ENCODE measurements around the gene BAD. TPM values are rescaled to one million over a fixed set of nuclear protein-coding genes. Genes with fewer than 3 reads are reported as not detected.

The BAD gene
- 21.7 and 26.6 TPM in 2 replicates for total RNA-seq

- no peaks in the 10 kb centered on the region for H3K9me3 Mint-ChIP-seq
- intact Hi-C loops (cut with micrococcal nuclease) = loop anchor here (1.0 to 2.0 kb wide), 3 partner anchors 33 to 58 kb away; partner anchors contain the start of genes CCDC88B, NUDT22, PLCB3 and TRPT1
- peak; percentile 80 for DNase-seq
- H3K27me3 Mint-ChIP-seq = no peaks in the 10 kb centered on the region
- POLR2A ChIA-PET = interaction anchor here (0.5 to 5.8 kb wide), 21 partner anchors 9 to 1223 kb away, joined by 3 to 119 read pairs (median 5); partner anchors contain the start of genes CCDC88B, ESRRA, FERMT3 and FKBP2
- H3K4me3 Mint-ChIP-seq = peak within 1 kb of the TSS; percentile 90
- H3K27ac Mint-ChIP-seq = peak within 1 kb of the TSS; percentile 92
- H3K36me3 Mint-ChIP-seq (ENCODE audit: low read depth) = peaks cover 14% of the 10 kb centered on the region
- ATAC-seq (ENCODE audit: low read depth) = peak; percentile 79
- TF ChIP-seq, protein P1, sequence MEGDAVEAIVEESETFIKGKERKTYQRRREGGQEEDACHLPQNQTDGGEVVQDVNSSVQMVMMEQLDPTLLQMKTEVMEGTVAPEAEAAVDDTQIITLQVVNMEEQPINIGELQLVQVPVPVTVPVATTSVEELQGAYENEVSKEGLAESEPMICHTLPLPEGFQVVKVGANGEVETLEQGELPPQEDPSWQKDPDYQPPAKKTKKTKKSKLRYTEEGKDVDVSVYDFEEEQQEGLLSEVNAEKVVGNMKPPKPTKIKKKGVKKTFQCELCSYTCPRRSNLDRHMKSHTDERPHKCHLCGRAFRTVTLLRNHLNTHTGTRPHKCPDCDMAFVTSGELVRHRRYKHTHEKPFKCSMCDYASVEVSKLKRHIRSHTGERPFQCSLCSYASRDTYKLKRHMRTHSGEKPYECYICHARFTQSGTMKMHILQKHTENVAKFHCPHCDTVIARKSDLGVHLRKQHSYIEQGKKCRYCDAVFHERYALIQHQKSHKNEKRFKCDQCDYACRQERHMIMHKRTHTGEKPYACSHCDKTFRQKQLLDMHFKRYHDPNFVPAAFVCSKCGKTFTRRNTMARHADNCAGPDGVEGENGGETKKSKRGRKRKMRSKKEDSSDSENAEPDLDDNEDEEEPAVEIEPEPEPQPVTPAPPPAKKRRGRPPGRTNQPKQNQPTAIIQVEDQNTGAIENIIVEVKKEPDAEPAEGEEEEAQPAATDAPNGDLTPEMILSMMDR (IDR thresholded peaks at IDR 0.05) = no peak
- CTCF ChIA-PET = interaction anchor here (1.0 to 2.6 kb wide), 10 partner anchors 13 to 80 kb away, joined by 3 to 11 read pairs (median 4); partner anchors contain the start of genes CATSPERZ and PRDX5
- H3K4me1 Mint-ChIP-seq = peaks cover 20% of the 10 kb centered on the region
These were observed at the start of gene BAD for GRCh38 chr11:64284048-64284961. Gene BAD, minus strand, starts transcription at chr11:64284665. Its CDS starts 297 bp downstream, at chr11:64284368.

GRCh38 chr11:64333556-64333955, 49.1 kb upstream of the BAD start:
- DNase-seq (no peak), ATAC-seq (ENCODE audit: low read depth) (no peak)
- Mint-ChIP-seq H3K9me3 (no peaks in the 10 kb centered on the region), H3K4me3 (no peak overlapping the region), H3K27me3 (no peaks in the 10 kb centered on the region), H3K27ac (no peak overlapping the region), H3K36me3 (ENCODE audit: low read depth) (peaks cover 11% of the 10 kb centered on the region), H3K4me1 (peaks cover 46% of the 10 kb centered on the region)
- POLR2A ChIA-PET = interaction anchor here (0.6 to 2.9 kb wide), 4 partner anchors 9 to 1715 kb away, joined by 3 to 11 read pairs (median 6); no protein-coding TSS in a partner anchor
- intact Hi-C loops (cut with micrococcal nuclease) = no loop called here
- CTCF ChIA-PET = interaction anchor here (2.2 to 3.3 kb wide), 3 partner anchors 16 to 29 kb away, joined by 13 to 14 read pairs (median 14); partner anchors contain the start of genes ESRRA, PRDX5 and TRMT112
- TF ChIP-seq, protein P1 (IDR thresholded peaks at IDR 0.05) = no peak

DNA sequence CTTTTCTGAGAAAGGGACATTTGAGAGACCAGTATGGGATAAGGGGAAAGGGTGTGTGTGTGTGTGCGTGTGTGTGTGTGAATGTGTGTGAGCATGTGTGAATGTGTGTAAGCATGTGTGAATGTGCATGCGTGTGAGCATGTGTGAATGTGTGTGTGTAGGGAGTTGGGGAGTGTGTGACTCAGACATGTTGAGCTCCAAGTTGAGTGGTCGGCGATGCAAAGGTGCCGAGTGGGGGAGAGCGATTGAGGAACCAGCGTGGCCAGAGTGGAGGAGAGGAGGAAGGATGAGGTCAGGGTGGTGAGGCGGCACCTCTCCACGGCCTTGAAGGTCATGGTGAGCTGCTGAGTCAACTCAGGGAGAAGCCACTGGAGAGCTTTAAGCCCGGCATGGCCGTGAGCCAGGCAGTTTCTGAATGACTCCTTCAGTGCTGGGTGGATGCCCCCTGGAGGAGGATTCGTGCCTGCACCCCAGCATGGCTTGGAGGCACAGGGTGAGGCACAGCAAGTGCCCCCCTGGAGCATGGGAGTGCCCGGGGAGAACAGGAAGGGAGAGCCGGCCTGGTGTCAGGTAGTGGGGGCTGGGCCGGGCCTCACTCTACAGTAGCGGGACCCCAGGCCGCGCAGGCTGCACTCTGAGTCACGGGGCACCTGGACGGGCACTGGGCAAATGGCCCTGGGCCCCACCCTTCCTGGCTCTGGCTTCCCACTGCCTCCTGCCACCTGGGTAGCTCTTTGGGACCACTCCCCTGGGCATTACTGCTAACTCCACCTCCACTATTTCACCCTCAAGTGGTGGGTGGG, 47.3 kb upstream of the BAD start:
- intact Hi-C loops (cut with micrococcal nuclease) = loop anchor here (1.0 kb wide), 1 partner anchor 13 kb away; the partner anchor contains the start of gene PRDX5
- ATAC-seq (ENCODE audit: low read depth) = peak; percentile 32
- H3K36me3 Mint-ChIP-seq (ENCODE audit: low read depth) = peaks cover 2% of the 10 kb centered on the region
- peaks cover 35% of the 10 kb centered on the region for H3K4me1 Mint-ChIP-seq
- H3K27ac Mint-ChIP-seq = peak overlapping the region; percentile 5
- peak; percentile 52 for DNase-seq
- peak overlapping the region; percentile 2 for H3K4me3 Mint-ChIP-seq
- no peaks in the 10 kb centered on the region for H3K27me3 Mint-ChIP-seq
- POLR2A ChIA-PET = interaction anchor here (0.5 to 3.1 kb wide), 7 partner anchors 9 to 90 kb away, joined by 5 to 77 read pairs (median 11); partner anchors contain the start of genes CCDC88B, ESRRA, FKBP2 and PRDX5
- CTCF ChIA-PET = interaction anchor here (0.6 to 3.4 kb wide), 11 partner anchors 8 to 357 kb away, joined by 3 to 56 read pairs (median 6); partner anchors contain the start of genes CCDC88B, ESRRA, PRDX5 and TRMT112
- H3K9me3 Mint-ChIP-seq = peaks cover under 1% of the 10 kb centered on the region
- TF ChIP-seq, protein P1 (IDR thresholded peaks at IDR 0.05) = no peak

- POLR2A ChIA-PET = interaction anchor here (0.8 to 3.1 kb wide), 4 partner anchors 10 to 89 kb away, joined by 5 to 77 read pairs (median 14); partner anchors contain the start of genes CCDC88B, FKBP2, PRDX5 and TRMT112
- peaks cover 1% of the 10 kb centered on the region for H3K9me3 Mint-ChIP-seq
- no peak for ATAC-seq (ENCODE audit: low read depth)
These were observed 46.4 kb upstream of the BAD start for GRCh38 chr11:64330888-64331287.

More at GRCh38 chr11:64330888-64331287, 46.4 kb upstream of the BAD start:
- TF ChIP-seq, protein P1 (IDR thresholded peaks at IDR 0.05) = no peak
- intact Hi-C loops (cut with micrococcal nuclease) = loop anchor here (1.0 kb wide), 1 partner anchor 13 kb away; the partner anchor contains the start of gene PRDX5
- DNase-seq = no peak
- no peak overlapping the region for H3K4me3 Mint-ChIP-seq
- no peak overlapping the region for H3K27ac Mint-ChIP-seq
- no peaks in the 10 kb centered on the region for H3K27me3 Mint-ChIP-seq
- peaks cover 27% of the 10 kb centered on the region for H3K4me1 Mint-ChIP-seq
- H3K36me3 Mint-ChIP-seq (ENCODE audit: low read depth) = peaks cover 2% of the 10 kb centered on the region
- CTCF ChIA-PET = interaction anchor here (0.6 to 3.4 kb wide), 10 partner anchors 9 to 126 kb away, joined by 3 to 56 read pairs (median 6); partner anchors contain the start of genes CCDC88B, ESRRA, PRDX5 and TRMT112

Data from activated B cell treated with CpG ODN at 0.5 μM for 24 hours (primary cell).